ENCODE measurements around the gene OSBPL2. TPM values are rescaled to one million over a fixed set of nuclear protein-coding genes. Genes with fewer than 3 reads are reported as not detected.

OSBPL2 gene
- total RNA-seq, 1 experiment from 2014 or later, result 41.4 TPM

- TF ChIP-seq TCF7L2 (IDR thresholded peaks at IDR 0.05; ENCODE audit: low read depth, low read length) (no peak), SIN3A (IDR thresholded peaks at IDR 0.05; ENCODE audit: borderline replicate concordance, insufficient read depth, low read depth, low read length) (no peak), POLR2AphosphoS5 (IDR thresholded peaks at IDR 0.05; ENCODE audit: low read depth, low read length) (no peak)
- TF ChIP-seq, protein P1, sequence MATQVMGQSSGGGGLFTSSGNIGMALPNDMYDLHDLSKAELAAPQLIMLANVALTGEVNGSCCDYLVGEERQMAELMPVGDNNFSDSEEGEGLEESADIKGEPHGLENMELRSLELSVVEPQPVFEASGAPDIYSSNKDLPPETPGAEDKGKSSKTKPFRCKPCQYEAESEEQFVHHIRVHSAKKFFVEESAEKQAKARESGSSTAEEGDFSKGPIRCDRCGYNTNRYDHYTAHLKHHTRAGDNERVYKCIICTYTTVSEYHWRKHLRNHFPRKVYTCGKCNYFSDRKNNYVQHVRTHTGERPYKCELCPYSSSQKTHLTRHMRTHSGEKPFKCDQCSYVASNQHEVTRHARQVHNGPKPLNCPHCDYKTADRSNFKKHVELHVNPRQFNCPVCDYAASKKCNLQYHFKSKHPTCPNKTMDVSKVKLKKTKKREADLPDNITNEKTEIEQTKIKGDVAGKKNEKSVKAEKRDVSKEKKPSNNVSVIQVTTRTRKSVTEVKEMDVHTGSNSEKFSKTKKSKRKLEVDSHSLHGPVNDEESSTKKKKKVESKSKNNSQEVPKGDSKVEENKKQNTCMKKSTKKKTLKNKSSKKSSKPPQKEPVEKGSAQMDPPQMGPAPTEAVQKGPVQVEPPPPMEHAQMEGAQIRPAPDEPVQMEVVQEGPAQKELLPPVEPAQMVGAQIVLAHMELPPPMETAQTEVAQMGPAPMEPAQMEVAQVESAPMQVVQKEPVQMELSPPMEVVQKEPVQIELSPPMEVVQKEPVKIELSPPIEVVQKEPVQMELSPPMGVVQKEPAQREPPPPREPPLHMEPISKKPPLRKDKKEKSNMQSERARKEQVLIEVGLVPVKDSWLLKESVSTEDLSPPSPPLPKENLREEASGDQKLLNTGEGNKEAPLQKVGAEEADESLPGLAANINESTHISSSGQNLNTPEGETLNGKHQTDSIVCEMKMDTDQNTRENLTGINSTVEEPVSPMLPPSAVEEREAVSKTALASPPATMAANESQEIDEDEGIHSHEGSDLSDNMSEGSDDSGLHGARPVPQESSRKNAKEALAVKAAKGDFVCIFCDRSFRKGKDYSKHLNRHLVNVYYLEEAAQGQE (IDR thresholded peaks at IDR 0.05; ENCODE audit: insufficient read depth in 1 of 2, low read depth in 2 of 2, low read length in 1 of 2), result no peak
- TF ChIP-seq, protein P2, sequence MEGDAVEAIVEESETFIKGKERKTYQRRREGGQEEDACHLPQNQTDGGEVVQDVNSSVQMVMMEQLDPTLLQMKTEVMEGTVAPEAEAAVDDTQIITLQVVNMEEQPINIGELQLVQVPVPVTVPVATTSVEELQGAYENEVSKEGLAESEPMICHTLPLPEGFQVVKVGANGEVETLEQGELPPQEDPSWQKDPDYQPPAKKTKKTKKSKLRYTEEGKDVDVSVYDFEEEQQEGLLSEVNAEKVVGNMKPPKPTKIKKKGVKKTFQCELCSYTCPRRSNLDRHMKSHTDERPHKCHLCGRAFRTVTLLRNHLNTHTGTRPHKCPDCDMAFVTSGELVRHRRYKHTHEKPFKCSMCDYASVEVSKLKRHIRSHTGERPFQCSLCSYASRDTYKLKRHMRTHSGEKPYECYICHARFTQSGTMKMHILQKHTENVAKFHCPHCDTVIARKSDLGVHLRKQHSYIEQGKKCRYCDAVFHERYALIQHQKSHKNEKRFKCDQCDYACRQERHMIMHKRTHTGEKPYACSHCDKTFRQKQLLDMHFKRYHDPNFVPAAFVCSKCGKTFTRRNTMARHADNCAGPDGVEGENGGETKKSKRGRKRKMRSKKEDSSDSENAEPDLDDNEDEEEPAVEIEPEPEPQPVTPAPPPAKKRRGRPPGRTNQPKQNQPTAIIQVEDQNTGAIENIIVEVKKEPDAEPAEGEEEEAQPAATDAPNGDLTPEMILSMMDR (IDR thresholded peaks at IDR 0.05), result no peak
- POLR2A ChIA-PET, result no interaction called here
- no peak overlapping the region for H3K4me3 ChIP-seq (ENCODE audit: low read depth in 2 of 2, low read length in 2 of 2)
- in situ Hi-C loops (cut with HindIII; ENCODE audit: low pct_unique_long_range_greater_than_20kb, low sequenced_read_pairs), result no loop called here
- H3K9me3 ChIP-seq (ENCODE audit: control insufficient read depth, insufficient read depth, low read depth, low read length), result peaks cover 4% of the 10 kb centered on the region; the same call in 1 of the 2 replicates
- no peak for ATAC-seq
- no peaks in the 10 kb centered on the region for H3K4me1 ChIP-seq (ENCODE audit: control insufficient read depth, insufficient read depth, low read length)
- H3K27me3 ChIP-seq (ENCODE audit: control insufficient read depth, insufficient read depth, low read length), result no peaks in the 10 kb centered on the region
- CTCF ChIA-PET, result no interaction called here
- no peak for DNase-seq (ENCODE audit: low read depth, low spot score)
- no peak overlapping the region for H3K27ac ChIP-seq (ENCODE audit: low read length)
- no TSS peak for BruUV-seq (replicated peaks)
- no peaks in the 10 kb centered on the region for H3K36me3 ChIP-seq (ENCODE audit: control insufficient read depth, insufficient read depth, low read length)
- intact Hi-C loops (cut with micrococcal nuclease; ENCODE audit: unreplicated experiment), result no loop called here
Measured at GRCh38 chr20:62262064-62262463, 23.7 kb downstream of the OSBPL2 start.

- DNase-seq (ENCODE audit: low read depth, low spot score) (no peak), ATAC-seq (no peak)
- H3K27me3 ChIP-seq (ENCODE audit: control insufficient read depth, insufficient read depth, low read length), result no peaks in the 10 kb centered on the region
- H3K4me1 ChIP-seq (ENCODE audit: control insufficient read depth, insufficient read depth, low read length), result no peaks in the 10 kb centered on the region
- CTCF ChIA-PET, result no interaction called here
- H3K27ac ChIP-seq (ENCODE audit: low read length), result no peak overlapping the region
- H3K9me3 ChIP-seq (ENCODE audit: control insufficient read depth, insufficient read depth, low read depth, low read length), result peaks cover 4% of the 10 kb centered on the region; the same call in 1 of the 2 replicates
- POLR2A ChIA-PET, result no interaction called here
- intact Hi-C loops (cut with micrococcal nuclease; ENCODE audit: unreplicated experiment), result no loop called here
- no peak for TF ChIP-seq TCF7L2 (IDR thresholded peaks at IDR 0.05; ENCODE audit: low read depth, low read length)
- in situ Hi-C loops (cut with HindIII; ENCODE audit: low pct_unique_long_range_greater_than_20kb, low sequenced_read_pairs), result no loop called here
- H3K36me3 ChIP-seq (ENCODE audit: control insufficient read depth, insufficient read depth, low read length), result no peaks in the 10 kb centered on the region
- no peak overlapping the region for H3K4me3 ChIP-seq (ENCODE audit: low read depth in 2 of 2, low read length in 2 of 2)
- BruUV-seq (replicated peaks), result no TSS peak
Measured at GRCh38 chr20:62263396-62263795, 25.1 kb downstream of the OSBPL2 start.

- no peak for ATAC-seq
- intact Hi-C loops (cut with micrococcal nuclease; ENCODE audit: unreplicated experiment), result no loop called here
- BruUV-seq (replicated peaks), result no TSS peak
- CTCF ChIA-PET, result no interaction called here
- Histone ChIP-seq H3K9me3 (ENCODE audit: control insufficient read depth, insufficient read depth, low read depth, low read length) (peaks cover 4% of the 10 kb centered on the region; the same call in 1 of the 2 replicates), H3K27me3 (ENCODE audit: control insufficient read depth, insufficient read depth, low read length) (no peaks in the 10 kb centered on the region), H3K27ac (ENCODE audit: low read length) (no peak overlapping the region), H3K4me3 (ENCODE audit: low read depth in 2 of 2, low read length in 2 of 2) (no peak overlapping the region), H3K4me1 (ENCODE audit: control insufficient read depth, insufficient read depth, low read length) (no peaks in the 10 kb centered on the region), H3K36me3 (ENCODE audit: control insufficient read depth, insufficient read depth, low read length) (no peaks in the 10 kb centered on the region)
- TF ChIP-seq TCF7L2 (IDR thresholded peaks at IDR 0.05; ENCODE audit: low read depth, low read length) (no peak), POLR2AphosphoS5 (IDR thresholded peaks at IDR 0.05; ENCODE audit: low read depth, low read length) (no peak), SIN3A (IDR thresholded peaks at IDR 0.05; ENCODE audit: borderline replicate concordance, insufficient read depth, low read depth, low read length) (no peak)
- TF ChIP-seq, protein P2 (IDR thresholded peaks at IDR 0.05), result no peak
- TF ChIP-seq, protein P1 (IDR thresholded peaks at IDR 0.05; ENCODE audit: insufficient read depth in 1 of 2, low read depth in 2 of 2, low read length in 1 of 2), result no peak
- POLR2A ChIA-PET, result interaction anchor here (0.6 kb wide), 1 partner anchor 372 kb away, joined by 3 read pairs; no protein-coding TSS in a partner anchor
- in situ Hi-C loops (cut with HindIII; ENCODE audit: low pct_unique_long_range_greater_than_20kb, low sequenced_read_pairs), result no loop called here
- no peak for DNase-seq (ENCODE audit: low read depth, low spot score)
Measured at GRCh38 chr20:62265365-62265764, 27.0 kb downstream of the OSBPL2 start.
